Testis (tissue), 2 donors: ENCODE results near the gene HOXA6.

Experiments used
- CTCF ChIP-seq, 3 experiments: fragments of 450-650 bp in 2 of 3; fragments of 200-600 bp in 1 of 3; sonication (generic) in 1 of 3; IDR thresholded peaks; one replicate each; pipeline ENCODE4 v1.5.1; 2016 to 2019; ENCODE audit warnings: antibody characterized with exemption in 3 of 3, mild to moderate bottlenecking in 2 of 3, moderate library complexity in 1 of 3
- POLR2A ChIP-seq: fragments of 450-650 bp; IDR thresholded peaks from one replicate; pipeline ENCODE4 v1.6.1; 2017; ENCODE audit warnings: antibody characterized with exemption, mild to moderate bottlenecking, moderate library complexity

GRCh38 chr7:27152816-27153442 is 5.4 kb upstream of the HOXA6 start:
- TF ChIP-seq CTCF (IDR thresholded peaks at IDR 0.05) = no peak
- TF ChIP-seq POLR2A = no peak
